ENCODE data around the gene CCDC102A. TPM values are rescaled to one million over a fixed set of nuclear protein-coding genes. Genes with fewer than 3 reads are reported as not detected.
A peak's percentile ranks its signal among the peaks of the same experiment; 100 is the strongest.

CCDC102A gene
- total RNA-seq, 1 donor from 2014 or later = 13.7 TPM

DNA sequence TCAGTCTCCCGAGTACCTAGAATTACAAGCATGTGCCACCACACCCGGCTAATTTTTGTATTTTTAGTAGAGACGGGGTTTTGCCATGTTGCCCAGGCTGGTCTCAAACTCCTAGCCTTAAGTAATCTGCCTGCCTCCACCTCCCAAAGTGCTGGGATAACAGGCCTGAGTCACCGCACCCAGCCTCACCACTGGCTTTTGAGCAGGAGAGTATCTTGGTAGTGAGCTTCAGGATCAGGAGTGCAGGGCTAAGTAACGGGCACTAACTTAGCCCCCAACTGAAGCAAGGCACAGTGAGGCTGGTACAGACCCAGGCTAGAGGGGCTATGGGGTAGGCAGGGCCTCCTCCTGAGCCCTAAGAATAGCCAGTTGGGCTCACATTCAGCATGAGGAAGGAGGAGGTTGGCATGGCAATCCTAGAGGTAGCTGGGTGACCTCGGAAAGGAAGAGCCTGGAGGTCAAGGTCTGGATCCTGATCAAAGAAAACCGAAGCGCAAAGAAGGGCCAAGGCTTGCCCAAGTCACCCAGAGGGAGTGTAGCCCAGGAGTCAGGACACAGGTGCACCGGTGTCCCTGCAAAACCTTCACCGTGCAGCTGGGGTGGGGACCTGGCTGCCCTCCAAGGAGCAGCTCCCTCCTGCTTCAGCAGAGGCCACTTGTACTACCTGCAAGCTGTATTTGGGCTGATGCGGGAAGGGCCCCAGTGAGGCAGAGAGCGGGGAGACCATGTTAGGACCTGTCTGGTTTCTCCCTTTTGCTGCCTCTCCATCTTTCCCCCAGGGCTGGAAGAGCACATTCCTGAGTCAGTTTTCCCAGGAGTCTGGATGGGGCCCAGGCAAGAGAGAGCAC lies 4.8 kb upstream of the CCDC102A start:
- Histone ChIP-seq H3K27ac (no peak overlapping the region), H3K9me3 (no peaks in the 10 kb centered on the region), H3K4me1 (no peaks in the 10 kb centered on the region), H3K27me3 (no peaks in the 10 kb centered on the region), H3K4me3 (no peak overlapping the region), H3K36me3 (no peaks in the 10 kb centered on the region)
- TF ChIP-seq CTCF (IDR thresholded peaks at IDR 0.05) = no peak
- intact Hi-C loops (cut with DNase I) = no loop called here
- no peak for DNase-seq (ENCODE audit: low spot score in 2 of 2)

DNA sequence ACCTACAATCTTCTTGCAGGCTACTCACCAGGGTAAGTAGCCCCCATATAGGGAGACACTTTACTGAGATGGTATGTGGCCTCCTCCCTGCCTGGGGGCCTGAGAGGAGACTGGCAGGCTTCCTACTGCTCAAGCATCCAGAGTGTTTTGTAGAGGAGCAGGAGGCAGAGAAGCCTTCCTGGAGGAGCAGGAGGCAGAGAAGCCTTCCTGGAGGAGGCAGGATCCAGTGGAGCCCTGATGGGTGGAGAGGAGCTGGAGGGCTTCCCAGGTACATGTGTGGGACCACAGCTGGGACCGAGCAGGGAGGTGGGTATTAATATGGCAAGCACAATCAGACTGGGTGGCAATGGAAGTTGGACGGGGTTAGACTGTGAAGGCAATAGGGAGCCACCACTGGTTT lies 4.0 kb upstream of the CCDC102A start:
- no peaks in the 10 kb centered on the region for H3K27me3 ChIP-seq

GRCh38 chr16:57539072-57539796 lies 2.9 kb upstream of the CCDC102A start:
- intact Hi-C loops (cut with DNase I) = loop anchor here (5.0 to 10.0 kb wide), 4 partner anchors 92 to 607 kb away; partner anchors contain the start of genes CFAP20, CIAPIN1, COQ9 and CPNE2
- Histone ChIP-seq H3K27me3 (no peaks in the 10 kb centered on the region), H3K9me3 (no peaks in the 10 kb centered on the region), H3K4me1 (peaks cover 4 to 7% of the 10 kb centered on the region in 2 donors), H3K4me3 (no peak overlapping the region), H3K27ac (no peak overlapping the region), H3K36me3 (no peaks in the 10 kb centered on the region)
- no peak for TF ChIP-seq CTCF (IDR thresholded peaks at IDR 0.05)
- DNase-seq (ENCODE audit: low spot score in 2 of 2) = no peak

More for the DNA sequence above, 4.0 kb upstream of the CCDC102A start:
- intact Hi-C loops (cut with DNase I) = no loop called here
- Histone ChIP-seq H3K9me3 (no peaks in the 10 kb centered on the region), H3K36me3 (no peaks in the 10 kb centered on the region), H3K4me3 (no peak overlapping the region), H3K27ac (no peak overlapping the region), H3K4me1 (peaks cover 0 to under 1% of the 10 kb centered on the region in 2 donors)
- TF ChIP-seq CTCF (IDR thresholded peaks at IDR 0.05) = no peak
- DNase-seq (ENCODE audit: low spot score in 2 of 2) = no peak

- Histone ChIP-seq H3K4me3 (no peak overlapping the region), H3K36me3 (no peaks in the 10 kb centered on the region), H3K27ac (no peak overlapping the region), H3K4me1 (peaks cover 13 to 16% of the 10 kb centered on the region in 2 donors), H3K9me3 (no peaks in the 10 kb centered on the region), H3K27me3 (no peaks in the 10 kb centered on the region)
- TF ChIP-seq CTCF (IDR thresholded peaks at IDR 0.05) = no peak
- intact Hi-C loops (cut with DNase I) = loop anchor here (5.0 to 10.0 kb wide), 4 partner anchors 91 to 606 kb away; partner anchors contain the start of genes CFAP20, CIAPIN1, COQ9 and CPNE2
- no peak for DNase-seq (ENCODE audit: low spot score in 2 of 2)
Observed at GRCh38 chr16:57538235-57538721, 1.9 kb upstream of the CCDC102A start.

DNA sequence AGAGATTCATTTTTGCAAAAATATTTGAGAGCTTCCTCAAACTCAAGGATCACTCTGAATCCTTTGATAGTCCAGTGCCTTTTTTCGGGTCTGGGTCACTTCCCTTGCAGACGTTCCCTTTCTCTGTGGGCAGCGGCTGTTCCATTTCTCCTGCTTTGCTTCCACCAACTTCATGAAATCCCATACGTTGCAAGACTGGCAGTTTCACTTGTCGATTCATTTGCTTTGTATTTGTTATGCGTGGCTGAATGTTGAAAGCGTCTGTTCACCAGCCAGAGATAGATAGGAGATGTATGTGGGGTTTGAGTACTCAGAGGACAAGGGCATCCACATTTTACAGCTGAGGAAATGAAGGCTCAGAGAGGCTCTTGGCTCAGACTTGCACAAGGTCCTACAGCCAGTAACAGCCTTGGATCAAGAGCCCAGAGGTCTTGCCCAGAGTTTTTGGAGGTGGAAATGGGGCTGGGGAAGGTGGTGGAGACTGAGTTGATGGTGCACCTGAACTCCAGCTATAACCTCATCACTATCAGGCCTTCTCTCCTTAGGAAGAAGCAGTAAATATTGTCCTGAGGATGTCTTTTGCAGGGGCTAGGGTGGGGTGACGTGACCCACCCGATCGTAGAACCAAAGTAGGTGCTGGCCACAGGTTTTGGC lies 1.3 kb upstream of the CCDC102A start:
- Histone ChIP-seq H3K27me3 (no peaks in the 10 kb centered on the region), H3K27ac (no peak overlapping the region), H3K36me3 (no peaks in the 10 kb centered on the region), H3K9me3 (no peaks in the 10 kb centered on the region), H3K4me3 (peak overlapping the region in 1 of 2 donors; percentile 6), H3K4me1 (peaks cover 17 to 22% of the 10 kb centered on the region in 2 donors)
- DNase-seq (ENCODE audit: low spot score in 2 of 2) = peak in 1 of 2 donors; percentile 61
- intact Hi-C loops (cut with DNase I) = loop anchor here (2.0 to 10.0 kb wide), 6 partner anchors 90 to 605 kb away; partner anchors contain the start of genes CFAP20, CIAPIN1, COQ9 and CPNE2
- TF ChIP-seq CTCF (IDR thresholded peaks at IDR 0.05) = no peak
